Bone marrow (tissue), 2 donors: ENCODE data around the gene EIF4EBP2.

Experiments
- DNase-seq, 2 donors: peaks; one replicate each; lab custom pipeline; 2025; lab: John Stamatoyannopoulos, UW

EIF4EBP2 gene

DNA sequence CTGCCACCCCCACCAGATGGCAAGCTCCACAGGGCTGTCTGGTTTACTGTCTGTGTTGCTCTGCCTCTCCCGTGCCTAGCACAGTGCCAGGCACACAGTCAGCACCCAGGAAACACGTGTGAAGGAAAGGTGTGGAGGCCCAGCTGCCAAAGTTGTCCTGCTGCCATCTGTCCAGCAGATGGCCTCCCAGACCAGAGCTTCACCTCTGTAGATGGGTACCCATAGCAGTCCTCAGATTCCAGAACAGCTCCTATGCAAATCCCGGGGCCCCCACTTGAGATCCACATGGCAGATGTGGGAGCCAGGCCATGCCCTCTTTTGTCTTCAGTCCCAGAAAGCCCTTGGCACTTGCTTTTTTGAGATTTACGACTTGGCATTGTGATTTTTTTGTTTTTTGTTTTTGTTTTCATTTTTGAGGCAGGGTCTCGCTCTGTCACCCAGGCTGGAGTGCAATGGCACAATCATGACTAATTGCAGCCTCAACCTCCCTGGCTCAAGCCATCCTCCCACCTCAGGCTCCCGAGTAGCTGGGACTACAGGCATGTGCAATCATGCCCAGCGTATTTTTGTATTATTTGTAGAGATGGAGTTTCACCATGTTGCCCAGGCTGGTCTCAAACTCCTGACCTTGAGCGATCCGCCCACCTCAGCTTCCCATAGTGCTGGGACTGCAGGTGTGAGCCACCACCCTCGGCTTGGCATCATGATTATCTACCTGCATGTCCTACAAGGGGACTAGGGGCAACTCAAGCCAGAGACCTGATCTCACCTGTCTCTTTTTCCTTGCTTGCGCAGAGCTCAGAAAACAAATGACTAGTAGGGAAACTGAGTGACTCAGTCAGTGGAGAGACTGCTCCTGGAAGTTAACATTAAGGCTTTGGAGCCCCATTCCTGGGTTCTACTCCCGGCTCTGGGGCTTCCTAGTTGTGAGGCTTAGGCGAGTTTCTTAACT, 57.7 kb downstream of the EIF4EBP2 start:
- no peak for DNase-seq

DNA sequence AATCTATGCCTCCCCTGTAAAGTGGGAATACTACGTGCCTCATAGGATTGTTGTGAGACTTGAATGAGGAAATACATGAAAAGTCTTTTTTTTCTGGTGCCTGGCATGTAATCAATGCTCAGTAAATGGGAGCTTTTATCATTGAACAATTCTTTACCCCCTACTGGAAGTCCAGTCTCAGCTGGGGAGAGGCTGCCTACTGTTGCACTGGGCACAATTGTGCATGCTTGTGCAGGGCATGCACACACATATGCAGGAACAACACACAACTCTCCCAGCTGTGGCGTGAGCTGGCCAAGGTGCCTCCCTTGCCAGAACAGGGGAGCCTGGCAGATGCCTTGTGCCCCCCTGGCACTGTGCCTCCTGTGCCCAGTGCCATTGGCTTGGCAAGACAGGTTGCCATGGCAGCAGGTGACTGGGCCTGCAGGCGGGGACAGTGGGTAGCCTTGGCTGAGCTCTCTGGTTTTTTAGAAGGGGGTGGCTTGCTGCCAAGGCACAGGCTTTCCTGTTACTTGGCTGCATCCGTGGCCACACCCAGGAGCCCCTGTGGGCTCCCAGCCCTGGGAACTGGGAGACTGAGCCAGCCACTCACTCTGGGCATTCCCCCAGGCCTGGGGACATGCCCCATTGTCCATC, 58.5 kb downstream of the EIF4EBP2 start:
- no peak for DNase-seq

DNA sequence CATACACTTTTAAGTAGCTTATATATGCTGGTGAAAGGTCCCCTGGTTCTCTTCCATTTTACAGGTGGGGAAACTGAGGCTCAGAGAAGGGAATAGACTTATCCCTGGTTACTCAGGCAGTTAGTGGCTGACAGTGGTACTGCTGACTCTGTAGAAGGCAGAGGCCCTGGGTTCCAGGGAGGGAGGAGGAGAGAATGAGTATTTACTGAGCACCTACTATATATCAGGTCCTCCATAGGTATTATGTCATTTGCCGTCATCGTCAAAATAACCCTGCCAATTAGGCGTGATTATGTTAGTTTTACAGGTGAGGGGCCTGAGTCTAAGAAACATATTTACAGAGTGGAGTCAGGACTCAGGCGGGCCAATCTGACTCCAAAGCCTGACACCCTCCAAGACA, 61.3 kb downstream of the EIF4EBP2 start:
- DNase-seq: no peak

DNA sequence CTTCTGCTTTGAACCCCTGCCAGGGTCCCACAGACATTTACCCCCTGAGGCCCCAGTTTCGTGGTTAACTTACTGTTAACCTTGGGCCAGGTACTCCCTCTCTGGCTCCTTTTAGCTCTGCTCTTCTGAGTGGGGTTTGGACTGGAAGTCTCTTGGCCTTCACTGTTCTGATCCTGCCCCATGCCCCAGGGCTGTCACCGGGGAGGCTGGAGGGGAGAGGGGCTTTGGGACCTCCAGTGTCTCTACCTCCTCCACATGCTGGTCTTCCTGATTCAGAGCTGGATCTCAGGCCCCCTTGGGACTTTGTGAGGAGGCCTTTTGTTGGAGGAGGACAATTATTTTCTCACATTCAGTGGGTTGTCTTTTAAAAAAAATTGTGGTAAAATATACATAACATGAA, 61.9 kb downstream of the EIF4EBP2 start:
- DNase-seq: no peak

DNA sequence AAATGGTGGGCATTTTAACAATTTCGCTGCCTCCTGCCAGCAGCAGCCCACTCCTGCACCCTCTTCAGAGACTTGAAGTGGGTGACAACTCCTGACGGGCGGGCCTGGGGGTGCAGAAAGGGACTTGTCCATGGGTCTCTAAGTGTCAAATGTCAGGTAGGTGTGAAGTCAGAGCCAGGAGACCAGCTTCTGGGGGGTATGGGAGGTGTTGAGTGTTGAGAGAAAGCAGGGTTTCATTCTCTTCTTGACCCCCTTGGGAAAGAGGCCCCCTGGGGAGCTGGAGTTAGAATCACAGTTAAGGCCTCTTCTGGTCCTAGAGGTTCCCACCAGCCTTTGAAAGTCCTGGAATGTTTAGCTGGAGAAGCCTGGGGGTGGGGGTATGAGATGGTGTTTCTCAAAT, 63.0 kb downstream of the EIF4EBP2 start:
- no peak for DNase-seq

DNA sequence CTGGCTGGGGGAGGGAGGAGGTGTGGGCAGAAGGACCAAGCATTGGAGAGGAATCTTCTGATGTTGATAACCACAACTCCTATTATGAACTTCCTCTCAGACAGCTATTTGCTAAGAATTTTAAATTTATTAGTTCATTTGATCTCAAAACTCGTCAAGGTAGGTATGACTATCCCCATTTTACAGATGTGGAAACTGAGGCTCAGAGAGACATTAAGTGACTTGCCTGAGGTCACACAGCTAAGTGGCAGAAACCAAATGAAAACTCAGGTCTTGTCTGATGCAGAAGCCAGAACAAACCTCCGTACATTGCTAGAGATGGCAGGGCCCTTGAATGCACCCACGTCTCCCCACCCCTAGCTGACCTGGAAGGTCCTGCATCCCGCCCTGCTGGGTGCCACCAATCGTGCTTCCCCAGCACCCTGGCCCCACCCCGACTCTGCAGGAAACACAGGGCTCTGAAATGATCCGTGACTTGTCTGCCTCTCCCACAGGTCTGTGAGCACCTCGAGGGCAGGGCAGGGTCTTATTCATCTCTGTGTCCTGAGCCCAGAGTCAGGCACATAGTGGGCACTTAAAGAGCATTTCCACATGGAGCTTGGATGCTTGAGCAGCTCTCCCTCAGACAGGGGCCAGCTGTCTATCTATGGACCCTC, 69.0 kb downstream of the EIF4EBP2 start:
- DNase-seq: no peak

DNA sequence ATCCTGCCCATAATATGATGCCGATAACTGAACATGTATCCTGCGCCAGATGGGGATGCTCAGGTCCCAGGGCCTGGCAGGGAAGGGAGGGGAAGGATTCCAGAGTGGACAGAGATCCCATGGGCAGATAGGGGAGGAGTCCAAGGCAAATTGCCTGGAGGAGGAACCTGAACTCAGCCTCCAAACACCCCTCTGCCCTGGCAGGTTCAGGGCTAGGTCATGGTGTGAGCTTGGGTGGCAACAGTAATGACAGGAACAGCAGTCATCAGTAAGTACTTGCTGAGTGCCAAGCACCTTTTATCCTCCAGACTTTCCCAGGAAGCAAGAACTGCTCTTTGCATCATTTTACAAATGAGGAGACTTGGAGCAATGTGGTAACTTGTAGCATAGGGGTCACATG, 70.8 kb downstream of the EIF4EBP2 start:
- DNase-seq: no peak

DNA sequence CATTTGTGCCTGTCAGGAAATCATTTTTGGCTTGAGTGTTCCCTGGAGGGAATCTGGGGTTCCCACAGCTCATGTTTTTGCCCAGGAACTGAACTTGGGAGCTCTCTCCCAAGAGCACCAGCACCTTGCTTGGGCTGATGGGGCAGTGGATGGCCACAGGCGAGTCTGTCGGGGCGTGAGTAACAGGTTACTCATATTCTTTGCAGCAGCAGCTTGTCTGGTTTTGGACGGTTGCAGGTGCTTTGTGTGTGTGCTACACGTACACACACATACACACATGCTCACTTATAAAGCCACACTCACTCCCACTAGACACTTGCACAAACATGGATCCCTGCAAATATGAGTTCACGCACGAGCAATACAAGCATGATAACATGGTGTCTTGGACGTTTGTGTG, 71.7 kb downstream of the EIF4EBP2 start:
- no peak for DNase-seq

DNA sequence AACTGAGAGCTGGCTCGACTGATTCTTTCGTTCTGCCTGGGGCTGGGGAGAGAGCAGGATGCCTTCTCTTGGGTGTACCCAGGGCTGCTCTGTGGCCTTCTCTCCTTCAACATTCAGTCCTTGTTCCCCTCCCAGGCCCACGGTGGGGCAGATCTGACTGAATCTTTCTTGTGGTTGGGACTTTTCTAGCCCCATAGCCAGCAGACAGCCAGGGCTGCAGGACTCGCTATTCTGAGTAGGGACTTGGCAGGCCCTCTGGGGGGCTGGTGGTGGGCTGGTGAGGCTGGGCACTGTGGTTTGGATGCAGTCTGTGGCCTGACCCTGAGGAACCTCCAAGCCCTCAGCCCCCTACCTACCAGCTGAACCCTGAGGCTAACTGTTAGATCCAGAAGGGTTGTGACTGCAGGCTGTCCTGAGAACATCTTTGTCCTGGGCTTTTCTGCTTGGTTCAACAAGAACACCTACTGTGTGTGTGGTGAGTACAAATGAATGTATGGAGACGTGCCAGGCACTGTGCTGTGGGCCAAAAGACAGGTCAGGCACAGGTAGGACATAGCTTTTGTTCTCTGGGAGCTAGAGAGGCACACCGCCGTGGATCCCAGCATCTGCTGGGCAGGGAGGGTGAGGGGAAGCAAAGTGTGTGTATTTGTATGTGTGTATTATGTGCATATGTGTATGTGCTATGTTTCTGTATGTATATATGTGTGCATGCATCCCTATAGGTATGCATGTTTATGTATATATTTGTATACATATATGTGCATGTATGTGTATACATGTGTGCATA, 72.5 kb downstream of the EIF4EBP2 start:
- DNase-seq: no peak

DNA sequence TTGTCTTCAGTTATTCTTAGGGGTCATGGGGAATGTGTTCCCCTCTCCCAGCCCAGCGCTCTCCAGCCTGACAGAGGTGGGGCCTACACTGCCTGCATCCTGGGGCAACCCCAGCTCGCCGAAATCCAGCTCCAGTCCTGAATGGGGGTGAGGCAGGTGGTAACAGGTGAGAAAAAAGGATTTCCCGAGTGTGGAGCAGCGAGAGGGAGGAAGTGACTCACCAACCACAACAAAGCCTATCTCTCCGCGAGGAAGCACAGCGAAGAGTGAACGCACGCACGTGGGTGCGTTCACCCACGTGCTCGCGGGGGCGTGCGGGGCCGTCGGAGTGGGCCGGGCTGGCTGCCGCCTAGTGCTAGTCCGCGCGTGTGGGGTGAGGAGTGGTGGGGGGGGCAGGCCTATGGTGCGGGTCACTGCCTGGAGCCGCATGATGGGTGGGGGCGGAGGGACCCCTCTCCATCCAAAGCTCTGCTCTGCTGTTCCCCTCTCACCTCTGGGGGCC, 73.8 kb downstream of the EIF4EBP2 start:
- DNase-seq: no peak
